ENCODE measurements around the gene SYNJ1. TPM values are rescaled to one million over a fixed set of nuclear protein-coding genes. Genes with fewer than 3 reads are reported as not detected.

Gene SYNJ1
- total and polyA plus RNA-seq, 2 of the 13 experiments (the other 11 are each of a cell fraction or from before 2014, with no cell fraction given) = 2.0 to 2.7 TPM

GRCh38 chr21:32612075-32612998 lies 115.5 kb downstream of the SYNJ1 start, which contains the start of gene CFAP298 (continued):
- TF ChIP-seq, protein P1, sequence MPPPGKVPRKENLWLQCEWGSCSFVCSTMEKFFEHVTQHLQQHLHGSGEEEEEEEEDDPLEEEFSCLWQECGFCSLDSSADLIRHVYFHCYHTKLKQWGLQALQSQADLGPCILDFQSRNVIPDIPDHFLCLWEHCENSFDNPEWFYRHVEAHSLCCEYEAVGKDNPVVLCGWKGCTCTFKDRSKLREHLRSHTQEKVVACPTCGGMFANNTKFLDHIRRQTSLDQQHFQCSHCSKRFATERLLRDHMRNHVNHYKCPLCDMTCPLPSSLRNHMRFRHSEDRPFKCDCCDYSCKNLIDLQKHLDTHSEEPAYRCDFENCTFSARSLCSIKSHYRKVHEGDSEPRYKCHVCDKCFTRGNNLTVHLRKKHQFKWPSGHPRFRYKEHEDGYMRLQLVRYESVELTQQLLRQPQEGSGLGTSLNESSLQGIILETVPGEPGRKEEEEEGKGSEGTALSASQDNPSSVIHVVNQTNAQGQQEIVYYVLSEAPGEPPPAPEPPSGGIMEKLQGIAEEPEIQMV (CRISPR knock-in tag; IDR thresholded peaks at IDR 0.05; ENCODE audit: low read depth) = peak; percentile 50
- TF ChIP-seq POLR2AphosphoS2 (IDR thresholded peaks at IDR 0.05; ENCODE audit: low read depth, low read length) (no peak), KDM3A (CRISPR knock-in tag; IDR thresholded peaks at IDR 0.05; ENCODE audit: low read depth) (peak; percentile 62; the same call in 1 of the 2 replicates), NFE2 (CRISPR knock-in tag; IDR thresholded peaks at IDR 0.05) (no peak), ZNF552 (CRISPR knock-in tag; IDR thresholded peaks at IDR 0.05; ENCODE audit: borderline replicate concordance) (no peak; the same call in 1 of the 2 replicates), ZNF878 (CRISPR knock-in tag; IDR thresholded peaks at IDR 0.05) (0 out of 2 replicates have a peak, but pooled peaks have one; percentile 35), ZNF883 (CRISPR knock-in tag; IDR thresholded peaks at IDR 0.05; ENCODE audit: not compliant biosample characterization) (no peak), XRCC5 (optimal IDR thresholded peaks at IDR 0.05; ENCODE audit: low read length) (peak; percentile 95), ZNF660 (CRISPR knock-in tag; IDR thresholded peaks at IDR 0.05; ENCODE audit: borderline replicate concordance, low read depth) (no peak), MED1 (CRISPR knock-in tag; IDR thresholded peaks at IDR 0.05) (peak; percentile 62; the same call in 1 of the 2 replicates), JARID2 (CRISPR knock-in tag; IDR thresholded peaks at IDR 0.05; ENCODE audit: insufficient replicate concordance) (no peak), PLSCR1 (CRISPR knock-in tag; IDR thresholded peaks at IDR 0.05; ENCODE audit: borderline replicate concordance) (no peak), ZXDC (CRISPR knock-in tag; IDR thresholded peaks at IDR 0.05) (0 out of 2 replicates have a peak, but pooled peaks have one; percentile 32)
- TF ChIP-seq, protein P2, sequence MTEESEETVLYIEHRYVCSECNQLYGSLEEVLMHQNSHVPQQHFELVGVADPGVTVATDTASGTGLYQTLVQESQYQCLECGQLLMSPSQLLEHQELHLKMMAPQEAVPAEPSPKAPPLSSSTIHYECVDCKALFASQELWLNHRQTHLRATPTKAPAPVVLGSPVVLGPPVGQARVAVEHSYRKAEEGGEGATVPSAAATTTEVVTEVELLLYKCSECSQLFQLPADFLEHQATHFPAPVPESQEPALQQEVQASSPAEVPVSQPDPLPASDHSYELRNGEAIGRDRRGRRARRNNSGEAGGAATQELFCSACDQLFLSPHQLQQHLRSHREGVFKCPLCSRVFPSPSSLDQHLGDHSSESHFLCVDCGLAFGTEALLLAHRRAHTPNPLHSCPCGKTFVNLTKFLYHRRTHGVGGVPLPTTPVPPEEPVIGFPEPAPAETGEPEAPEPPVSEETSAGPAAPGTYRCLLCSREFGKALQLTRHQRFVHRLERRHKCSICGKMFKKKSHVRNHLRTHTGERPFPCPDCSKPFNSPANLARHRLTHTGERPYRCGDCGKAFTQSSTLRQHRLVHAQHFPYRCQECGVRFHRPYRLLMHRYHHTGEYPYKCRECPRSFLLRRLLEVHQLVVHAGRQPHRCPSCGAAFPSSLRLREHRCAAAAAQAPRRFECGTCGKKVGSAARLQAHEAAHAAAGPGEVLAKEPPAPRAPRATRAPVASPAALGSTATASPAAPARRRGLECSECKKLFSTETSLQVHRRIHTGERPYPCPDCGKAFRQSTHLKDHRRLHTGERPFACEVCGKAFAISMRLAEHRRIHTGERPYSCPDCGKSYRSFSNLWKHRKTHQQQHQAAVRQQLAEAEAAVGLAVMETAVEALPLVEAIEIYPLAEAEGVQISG (CRISPR knock-in tag; IDR thresholded peaks at IDR 0.05) = peak; percentile 92
- TF ChIP-seq, protein P3, sequence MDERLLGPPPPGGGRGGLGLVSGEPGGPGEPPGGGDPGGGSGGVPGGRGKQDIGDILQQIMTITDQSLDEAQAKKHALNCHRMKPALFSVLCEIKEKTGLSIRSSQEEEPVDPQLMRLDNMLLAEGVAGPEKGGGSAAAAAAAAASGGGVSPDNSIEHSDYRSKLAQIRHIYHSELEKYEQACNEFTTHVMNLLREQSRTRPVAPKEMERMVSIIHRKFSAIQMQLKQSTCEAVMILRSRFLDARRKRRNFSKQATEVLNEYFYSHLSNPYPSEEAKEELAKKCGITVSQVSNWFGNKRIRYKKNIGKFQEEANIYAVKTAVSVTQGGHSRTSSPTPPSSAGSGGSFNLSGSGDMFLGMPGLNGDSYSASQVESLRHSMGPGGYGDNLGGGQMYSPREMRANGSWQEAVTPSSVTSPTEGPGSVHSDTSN (CRISPR knock-in tag; IDR thresholded peaks at IDR 0.05) = no peak
- TF ChIP-seq, protein P4, sequence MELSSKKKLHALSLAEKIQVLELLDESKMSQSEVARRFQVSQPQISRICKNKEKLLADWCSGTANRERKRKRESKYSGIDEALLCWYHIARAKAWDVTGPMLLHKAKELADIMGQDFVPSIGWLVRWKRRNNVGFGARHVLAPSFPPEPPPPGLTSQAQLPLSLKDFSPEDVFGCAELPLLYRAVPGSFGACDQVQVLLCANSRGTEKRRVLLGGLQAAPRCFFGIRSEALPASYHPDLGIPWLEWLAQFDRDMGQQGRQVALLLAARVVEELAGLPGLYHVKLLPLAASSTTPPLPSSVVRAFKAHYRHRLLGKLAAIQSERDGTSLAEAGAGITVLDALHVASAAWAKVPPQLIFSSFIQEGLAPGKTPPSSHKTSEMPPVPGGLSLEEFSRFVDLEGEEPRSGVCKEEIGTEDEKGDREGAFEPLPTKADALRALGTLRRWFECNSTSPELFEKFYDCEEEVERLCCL (CRISPR knock-in tag; IDR thresholded peaks at IDR 0.05; ENCODE audit: borderline replicate concordance) = no peak
